OCI-LY1 (cell line): ENCODE results near the gene CREB3L2.

ENCODE experiments used
- H2AFZ ChIP-seq: fragments of 200-600 bp; sonication (generic), shearing (Covaris generic); 2 replicates; pipeline ENCODE4 v1.6.0; 2014; ENCODE audit warnings: antibody characterized with exemption, mild to moderate bottlenecking, low read length
- H3F3A ChIP-seq: fragments of 200-600 bp; sonication (generic), shearing (Covaris generic); 2 replicates; pipeline ENCODE4 v1.6.0; 2014; ENCODE audit warnings: mild to moderate bottlenecking, antibody characterized with exemption, low read length, moderate library complexity; ENCODE audit not compliant: insufficient read depth
- H3K27ac ChIP-seq: fragments of 200-600 bp; sonication (generic); 2 replicates; pipeline ENCODE4 v1.5.1; 2014; ENCODE audit warnings: low read length, mixed run types, mild to moderate bottlenecking, low read depth; ENCODE audit not compliant: poor library complexity, severe bottlenecking
- H3K27me3 ChIP-seq: fragments of 200-600 bp; sonication (generic); 2 replicates; pipeline ENCODE4 v1.6.0; 2014; ENCODE audit warnings: antibody characterized with exemption, mild to moderate bottlenecking, low read length, moderate library complexity; ENCODE audit not compliant: insufficient read depth
- H3K36me3 ChIP-seq: fragments of 200-600 bp; sonication (generic); 2 replicates; pipeline ENCODE4 v1.6.1; 2014; ENCODE audit warnings: mild to moderate bottlenecking, antibody characterized with exemption, low read length, moderate library complexity, mixed read lengths; ENCODE audit not compliant: insufficient read depth
- H3K4me1 ChIP-seq: fragments of 200-600 bp; sonication (generic); 2 replicates; pipeline ENCODE4 v1.5.1; 2014; ENCODE audit warnings: mild to moderate bottlenecking, low read length, moderate library complexity; ENCODE audit not compliant: insufficient read depth, severe bottlenecking
- H3K4me2 ChIP-seq: fragments of 200-600 bp; sonication (generic), shearing (Covaris generic); 2 replicates; pipeline ENCODE4 v1.6.1; 2014; ENCODE audit warnings: low read length
- H3K4me3 ChIP-seq: fragments of 200-600 bp; sonication (generic); 2 replicates; pipeline ENCODE4 v1.5.1; 2014; ENCODE audit warnings: low read length, low read depth, mild to moderate bottlenecking, mixed read lengths; ENCODE audit not compliant: poor library complexity, severe bottlenecking
- H3K79me2 ChIP-seq: fragments of 200-600 bp; shearing (Covaris generic); 2 replicates; pipeline ENCODE4 v1.6.1; 2016; ENCODE audit warnings: mixed run types, low read length, mixed read lengths; ENCODE audit not compliant: insufficient read depth
- H3K9ac ChIP-seq: fragments of 200-600 bp; sonication (generic), shearing (Covaris generic); 2 replicates; pipeline ENCODE4 v1.6.1; 2014; ENCODE audit warnings: mild to moderate bottlenecking, low read length, mixed read lengths
- H3K9me2 ChIP-seq: fragments of 200-600 bp; sonication (generic), shearing (Covaris generic); 2 replicates; pipeline ENCODE4 v1.6.1; 2014; ENCODE audit warnings: low read depth, mild to moderate bottlenecking, low read length, mixed read lengths
- H3K9me3 ChIP-seq: fragments of 200-600 bp; shearing (Covaris generic); 2 replicates; pipeline ENCODE4 v1.6.1; 2014; ENCODE audit warnings: low read length, mixed read lengths
- H4K20me1 ChIP-seq: fragments of 200-600 bp; sonication (generic), shearing (Covaris generic); 2 replicates; pipeline ENCODE4 v1.6.0; 2016; ENCODE audit warnings: mild to moderate bottlenecking, low read length; ENCODE audit not compliant: insufficient read depth
- CTCF ChIP-seq: fragments of 200-600 bp; sonication (generic), shearing (Covaris generic); IDR thresholded peaks from 2 replicates; pipeline ENCODE4 v1.5.1; 2017; ENCODE audit warnings: mild to moderate bottlenecking, antibody characterized with exemption, low read length, moderate library complexity, mixed read lengths
- EZH2 ChIP-seq: fragments of 200-600 bp; sonication (generic), shearing (Covaris generic); IDR thresholded peaks from 2 replicates; pipeline ENCODE4 v1.8.0; 2017; ENCODE audit warnings: borderline replicate concordance, mixed run types, mild to moderate bottlenecking, antibody characterized with exemption, low read length, moderate library complexity, mixed read lengths

CREB3L2 gene

GRCh38 chr7:137976232-137976631 lies 25.7 kb downstream of the CREB3L2 start:
- no peak overlapping the region for H2AFZ ChIP-seq
- H3K27me3 ChIP-seq: no peaks in the 10 kb centered on the region
- H4K20me1 ChIP-seq: no peaks in the 10 kb centered on the region
- H3K36me3 ChIP-seq: no peaks in the 10 kb centered on the region
- H3K9ac ChIP-seq: no peak overlapping the region
- H3K79me2 ChIP-seq: no peaks in the 10 kb centered on the region
- H3K4me2 ChIP-seq: no peak overlapping the region
- TF ChIP-seq EZH2 (no peak), CTCF (no peak)
- H3F3A ChIP-seq: no peaks in the 10 kb centered on the region
- H3K9me3 ChIP-seq: no peaks in the 10 kb centered on the region
- no peaks in the 10 kb centered on the region for H3K4me1 ChIP-seq
- H3K9me2 ChIP-seq: no peaks in the 10 kb centered on the region
- no peak overlapping the region for H3K4me3 ChIP-seq
- H3K27ac ChIP-seq: no peak overlapping the region

DNA sequence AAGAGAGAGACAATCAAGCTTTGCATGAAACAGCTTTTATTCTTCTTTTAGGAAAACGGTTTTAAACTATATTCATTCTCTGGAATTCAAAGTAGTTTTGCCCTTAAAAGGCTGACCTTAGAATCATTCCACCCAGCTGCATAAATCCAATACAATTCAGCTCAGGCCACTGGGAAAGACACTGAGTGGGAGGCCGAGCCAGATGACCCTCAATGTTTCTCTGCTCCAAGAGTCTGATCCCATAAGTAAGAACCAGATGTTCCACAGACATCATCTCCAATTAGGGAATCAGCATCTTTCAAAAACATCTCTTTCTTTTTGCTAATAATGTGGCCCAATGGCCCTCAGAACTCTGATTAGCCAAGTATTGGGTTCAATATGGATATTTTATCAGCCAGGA lies 26.1 kb downstream of the CREB3L2 start:
- Histone ChIP-seq H4K20me1 (no peaks in the 10 kb centered on the region), H3K79me2 (no peaks in the 10 kb centered on the region), H3K9me3 (no peaks in the 10 kb centered on the region), H3F3A (no peaks in the 10 kb centered on the region), H3K4me1 (no peaks in the 10 kb centered on the region), H2AFZ (no peak overlapping the region), H3K9ac (no peak overlapping the region), H3K27ac (no peak overlapping the region), H3K4me2 (no peak overlapping the region), H3K36me3 (no peaks in the 10 kb centered on the region), H3K27me3 (no peaks in the 10 kb centered on the region), H3K9me2 (no peaks in the 10 kb centered on the region), H3K4me3 (no peak overlapping the region)
- no peak for TF ChIP-seq CTCF

DNA sequence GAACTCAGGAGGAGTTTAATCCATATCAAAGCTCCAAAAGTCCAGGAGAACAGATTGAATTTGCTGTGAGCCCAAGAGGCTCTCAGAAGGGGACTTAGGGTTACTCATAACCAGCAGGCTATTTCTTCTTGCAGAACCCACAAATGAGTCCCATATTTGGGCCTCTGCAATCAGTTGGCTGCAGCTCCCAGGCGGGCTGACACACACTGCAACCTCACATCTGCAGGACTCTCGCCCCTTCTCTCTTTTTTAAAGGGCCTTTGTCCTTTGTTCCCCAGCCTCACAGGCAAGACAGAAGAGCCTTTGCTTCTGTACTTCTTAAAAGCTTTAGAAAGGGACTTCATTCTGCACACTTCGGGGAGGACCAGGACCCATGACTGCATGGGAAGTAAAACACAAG lies 26.7 kb downstream of the CREB3L2 start:
- no peaks in the 10 kb centered on the region for H3K9me2 ChIP-seq
- no peaks in the 10 kb centered on the region for H4K20me1 ChIP-seq
- no peaks in the 10 kb centered on the region for H3K9me3 ChIP-seq
- no peak for TF ChIP-seq EZH2
- no peak for TF ChIP-seq CTCF
- no peaks in the 10 kb centered on the region for H3K36me3 ChIP-seq
- H3K4me1 ChIP-seq: no peaks in the 10 kb centered on the region
- H2AFZ ChIP-seq: no peak overlapping the region
- H3K4me2 ChIP-seq: no peak overlapping the region
- H3K79me2 ChIP-seq: no peaks in the 10 kb centered on the region
- no peaks in the 10 kb centered on the region for H3F3A ChIP-seq
- H3K9ac ChIP-seq: no peak overlapping the region
- no peaks in the 10 kb centered on the region for H3K27me3 ChIP-seq
- H3K4me3 ChIP-seq: no peak overlapping the region
- no peak overlapping the region for H3K27ac ChIP-seq
